ENCODE results near the gene UNC5C. TPM values are rescaled to one million over a fixed set of nuclear protein-coding genes. Genes with fewer than 3 reads are reported as not detected.

The UNC5C gene
- total and polyA plus RNA-seq, 2 of the 8 experiments (the other 6 are each of a cell fraction or from before 2014, with no cell fraction given) = 0.30 to 1.3 TPM

GRCh38 chr4:95551653-95552052 is 2.9 kb upstream of the UNC5C start (continued):
- TF ChIP-seq CHD7 (IDR thresholded peaks at IDR 0.05; ENCODE audit: insufficient replicate concordance, low read length) (no peak), TEAD4 (IDR thresholded peaks at IDR 0.05; ENCODE audit: low read depth, low read length) (no peak), GTF2F1 (IDR thresholded peaks at IDR 0.05; ENCODE audit: borderline replicate concordance, low read depth, low read length) (no peak), CREB1 (IDR thresholded peaks at IDR 0.05) (no peak), TAF1 (IDR thresholded peaks at IDR 0.05; ENCODE audit: low read depth, low read length) (no peak), POU5F1 (IDR thresholded peaks at IDR 0.05; ENCODE audit: low read depth, low read length) (no peak), BACH1 (IDR thresholded peaks at IDR 0.05; ENCODE audit: low read length) (no peak), KDM4A (IDR thresholded peaks at IDR 0.05; ENCODE audit: low read depth, low read length, severe bottlenecking) (no peak), BRCA1 (IDR thresholded peaks at IDR 0.05; ENCODE audit: low read depth, low read length) (no peak), CTCF (IDR thresholded peaks at IDR 0.05; ENCODE audit: control extremely low read depth in 1 of 3, insufficient read depth in 1 of 3, low read depth in 1 of 3, low read length in 3 of 3) (no peak)
